ENCODE measurements around the gene KCNS3.

KCNS3 gene

DNA sequence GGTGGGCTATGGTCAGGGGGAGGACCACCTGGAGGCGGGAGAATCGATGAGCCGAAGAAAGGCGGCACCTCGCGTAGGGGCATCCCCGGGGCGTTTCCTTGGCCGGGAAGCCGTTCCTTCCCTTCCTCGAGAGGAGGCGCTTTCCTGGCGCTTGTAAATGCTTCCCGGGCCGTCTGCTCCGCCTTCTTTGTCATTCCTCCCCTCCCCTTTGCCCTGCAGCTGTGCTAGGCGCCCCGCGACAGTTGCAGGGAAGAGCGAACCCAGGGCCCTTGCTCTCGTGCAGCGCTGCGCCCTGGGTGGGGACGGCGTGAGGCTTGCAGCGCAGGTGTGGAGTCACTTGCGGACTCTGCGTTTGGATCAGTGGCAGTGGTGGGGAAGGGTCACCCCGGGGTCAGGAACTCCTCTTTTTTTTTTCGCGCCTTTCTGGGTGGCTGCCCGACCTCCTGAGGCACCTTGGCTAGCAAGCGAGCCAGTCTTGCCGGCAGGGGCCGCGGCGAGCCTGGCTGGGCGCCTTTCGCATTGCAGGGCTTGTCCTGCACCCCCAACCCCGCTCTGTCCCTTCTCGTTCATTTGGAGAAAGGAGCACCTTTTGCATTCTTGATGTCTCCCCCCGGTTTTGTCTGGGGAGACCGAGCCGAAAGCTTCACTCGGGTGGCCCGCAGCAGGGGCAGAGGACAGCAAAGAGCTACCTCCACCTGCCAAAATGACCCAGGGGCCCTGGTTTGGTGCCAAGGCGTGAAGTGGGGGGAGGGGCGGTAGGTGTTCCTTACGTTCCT lies 858 bp downstream of the KCNS3 start:
- peak; percentile 21 to 28 for DNase-seq

DNA sequence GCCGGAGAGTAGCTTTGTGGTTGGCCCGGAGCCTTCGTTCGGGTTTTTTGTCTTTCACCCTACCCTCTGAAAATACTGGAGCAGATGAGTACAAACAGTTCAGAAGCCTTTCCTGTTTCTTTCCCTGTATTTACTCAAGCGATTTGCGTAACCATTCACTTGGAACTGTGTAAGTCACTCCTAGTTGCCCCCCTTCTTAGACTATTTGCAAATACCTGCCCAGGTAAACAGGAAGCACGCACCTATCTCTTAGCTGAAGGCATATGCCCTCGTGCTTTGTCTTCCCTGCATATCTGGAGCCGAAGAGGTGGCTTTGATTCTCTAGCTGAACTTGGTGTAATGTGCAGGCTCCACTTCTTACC lies 1.4 kb downstream of the KCNS3 start:
- DNase-seq = no peak

DNA sequence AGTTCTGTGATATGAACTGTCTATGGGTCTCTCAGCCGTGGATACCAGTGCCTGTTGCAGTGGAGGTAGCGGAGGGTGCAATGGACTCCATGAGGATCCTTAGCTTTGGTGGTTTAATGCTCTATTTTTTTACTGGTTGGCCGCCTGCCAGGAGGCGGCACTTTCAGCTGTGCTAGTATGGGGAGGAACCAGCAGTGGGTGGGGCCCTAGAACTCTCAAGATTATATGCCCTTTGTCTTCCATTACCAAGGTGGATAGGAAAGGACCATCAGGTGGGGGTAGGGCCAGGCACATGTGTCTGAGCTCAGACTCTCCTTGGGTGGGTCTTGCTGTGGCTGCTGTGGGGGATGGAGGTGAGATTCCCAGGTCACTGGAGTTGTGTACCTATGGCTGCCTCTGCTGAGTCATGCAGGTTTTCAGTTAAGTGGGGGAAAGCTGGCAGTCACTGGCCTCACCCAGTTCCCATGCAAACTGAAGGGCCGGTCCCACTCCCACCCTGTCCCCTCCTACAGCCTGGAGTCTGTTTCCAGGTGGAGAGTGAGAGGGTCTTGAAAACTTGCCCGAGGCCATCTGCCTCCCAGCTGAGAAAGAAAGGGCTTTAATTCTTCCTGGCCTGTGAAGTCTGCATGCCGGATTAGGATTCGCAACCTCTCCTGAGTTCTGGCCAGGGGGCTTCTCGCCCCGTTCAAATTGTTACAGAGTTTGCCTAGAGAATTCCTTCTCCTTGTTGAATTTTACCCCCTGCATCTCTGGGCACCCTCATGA lies 14.5 kb downstream of the KCNS3 start:
- DNase-seq = no peak

DNA sequence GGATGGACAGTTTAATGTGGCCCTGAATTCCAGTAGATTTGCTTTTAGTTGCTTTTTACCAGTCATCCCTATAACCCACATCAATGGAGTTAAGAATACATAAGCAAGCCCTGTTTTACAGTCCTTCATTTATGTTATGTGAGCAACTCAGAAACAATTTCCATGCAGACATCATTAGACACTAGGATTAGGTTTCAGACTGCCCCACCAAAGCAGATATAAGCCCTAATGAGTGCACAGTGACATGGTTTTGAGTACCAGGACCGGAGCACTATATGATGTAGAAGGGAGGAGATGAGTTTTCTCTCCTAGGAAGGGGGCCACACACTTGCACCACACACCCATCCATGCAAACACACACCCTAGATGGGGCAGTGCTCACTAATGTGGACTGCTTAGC lies 15.5 kb downstream of the KCNS3 start:
- no peak for DNase-seq

DNA sequence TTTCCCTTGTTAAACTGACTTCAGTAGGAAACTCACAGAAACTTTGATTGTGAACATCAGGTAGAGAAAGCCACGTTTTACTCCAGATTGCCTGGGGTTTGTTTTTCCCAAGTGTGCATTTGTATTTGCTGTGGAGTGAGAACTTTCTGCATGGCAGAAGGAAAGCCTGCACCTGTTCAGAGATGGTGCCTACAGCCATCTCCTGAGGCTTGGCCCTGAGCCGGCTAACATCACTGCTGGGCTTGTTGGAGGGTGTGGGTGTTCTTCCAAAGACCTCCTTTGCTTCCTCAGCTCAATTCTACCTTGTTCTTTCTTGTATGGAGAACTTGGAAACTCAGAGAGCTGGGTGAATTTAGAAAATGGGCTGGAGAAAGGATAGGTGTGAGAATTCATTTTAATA lies 16.1 kb downstream of the KCNS3 start:
- DNase-seq = no peak

DNA sequence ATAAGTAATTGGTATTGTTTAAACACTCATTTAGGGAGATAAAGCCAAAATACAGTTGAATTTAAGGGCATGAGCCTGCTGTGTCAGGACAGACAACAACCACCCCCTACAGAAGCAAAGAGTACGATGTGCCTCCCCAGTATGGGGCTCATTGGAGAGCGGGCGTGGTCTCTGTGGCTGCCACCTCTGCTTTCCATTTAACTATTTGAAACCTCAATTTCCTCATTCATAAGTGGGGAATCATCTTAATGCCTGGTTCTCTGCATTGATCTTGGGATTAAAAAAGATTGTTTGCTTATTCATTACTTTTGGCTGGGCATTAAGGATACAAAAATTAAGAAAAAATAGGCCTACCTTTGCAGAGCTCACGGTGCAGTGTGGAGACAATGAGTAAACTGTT lies 21.4 kb downstream of the KCNS3 start:
- DNase-seq = no peak

DNA sequence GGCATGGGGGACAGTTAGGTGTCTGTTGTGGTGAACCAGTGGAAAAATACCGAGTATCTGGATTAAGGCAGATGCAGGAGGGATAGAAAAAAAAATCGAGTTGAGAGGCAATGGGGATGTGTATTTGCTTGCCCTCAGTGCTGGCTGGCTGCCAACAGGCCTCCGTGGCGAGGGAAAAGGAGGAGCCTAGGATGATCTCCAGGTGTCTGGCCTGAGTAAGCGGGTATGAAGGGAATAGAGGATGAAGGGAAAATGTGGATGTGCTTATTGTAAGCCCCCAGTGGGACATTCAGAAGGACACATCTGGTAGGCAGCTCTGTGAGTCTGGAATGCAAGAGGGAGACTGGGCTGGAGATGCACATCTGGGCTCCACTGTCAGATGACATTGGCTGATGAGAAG lies 22.8 kb downstream of the KCNS3 start:
- DNase-seq = no peak

DNA sequence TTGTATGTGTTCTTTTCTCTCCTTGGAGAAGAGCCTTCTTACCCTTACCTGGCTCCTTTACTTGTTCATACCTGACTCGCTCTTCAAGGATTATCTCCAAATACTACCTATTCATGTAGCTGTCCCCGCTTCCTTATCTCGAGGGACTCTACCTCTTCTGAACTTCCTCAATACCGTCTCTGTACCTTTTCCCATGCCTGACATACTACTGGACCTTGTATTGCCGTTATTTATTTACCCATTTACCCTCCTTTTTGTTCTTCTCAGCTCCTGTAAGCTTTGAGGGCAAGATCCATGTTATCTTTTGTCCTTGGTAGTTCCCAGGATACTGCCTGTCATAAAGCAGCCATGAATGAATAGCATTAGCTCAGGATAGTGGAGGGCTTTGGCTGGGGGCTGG lies 32.5 kb downstream of the KCNS3 start:
- DNase-seq = no peak

DNA sequence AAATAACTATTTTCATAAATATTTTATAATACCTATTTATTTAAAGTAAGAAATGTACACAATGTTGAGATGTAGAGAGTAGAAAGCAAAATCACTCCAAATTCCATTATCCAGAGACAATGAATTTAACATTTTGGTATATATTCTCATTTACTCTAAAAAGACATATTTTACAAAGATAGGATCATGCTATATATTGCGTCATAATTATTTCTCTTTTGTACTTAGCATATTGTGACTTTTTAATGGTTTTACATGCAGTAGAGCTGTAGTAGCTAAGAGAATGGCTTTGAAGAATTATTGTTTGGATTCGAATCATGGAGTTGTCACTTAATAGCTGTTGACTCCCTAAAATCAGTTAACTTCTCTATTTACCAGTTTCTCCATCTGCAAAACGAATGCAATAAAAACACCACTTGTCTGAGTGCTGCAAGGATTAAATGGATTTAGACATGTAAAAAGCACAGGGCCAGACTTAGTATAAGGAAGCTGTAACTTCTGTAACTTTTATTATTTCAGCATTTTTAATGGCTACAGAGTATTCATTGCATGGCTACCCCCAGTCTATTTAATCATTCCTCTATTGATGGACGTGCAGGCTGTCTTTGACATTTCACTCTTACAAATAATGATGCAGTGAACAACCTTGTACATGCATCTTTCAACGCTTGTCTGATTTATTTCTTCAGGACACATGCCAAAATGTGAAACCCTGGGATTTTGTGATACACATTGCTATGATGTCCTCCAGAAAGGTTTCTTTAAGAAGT lies 33.2 kb downstream of the KCNS3 start:
- DNase-seq = no peak

DNA sequence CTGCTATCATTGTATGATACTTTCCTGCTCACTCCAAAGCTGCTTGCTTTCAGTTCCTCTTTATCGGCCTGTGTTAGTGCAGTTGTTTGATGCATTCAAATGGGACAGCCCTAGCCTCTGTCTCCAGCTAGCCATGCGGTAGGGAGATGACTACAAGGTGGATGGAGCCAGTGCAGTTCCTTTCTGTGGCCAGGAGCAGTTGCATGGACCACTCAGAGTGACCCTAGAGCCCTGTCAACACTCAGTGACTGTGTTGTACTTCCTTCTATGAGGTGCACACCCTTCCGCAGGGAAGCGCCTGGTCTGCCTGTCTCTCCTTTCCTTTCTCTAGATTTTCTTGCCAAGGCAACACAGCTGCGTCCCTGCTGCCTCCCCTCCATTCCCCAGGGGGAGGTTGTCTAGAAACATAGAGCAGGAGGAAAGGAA lies 33.8 kb downstream of the KCNS3 start:
- no peak for DNase-seq

DNA sequence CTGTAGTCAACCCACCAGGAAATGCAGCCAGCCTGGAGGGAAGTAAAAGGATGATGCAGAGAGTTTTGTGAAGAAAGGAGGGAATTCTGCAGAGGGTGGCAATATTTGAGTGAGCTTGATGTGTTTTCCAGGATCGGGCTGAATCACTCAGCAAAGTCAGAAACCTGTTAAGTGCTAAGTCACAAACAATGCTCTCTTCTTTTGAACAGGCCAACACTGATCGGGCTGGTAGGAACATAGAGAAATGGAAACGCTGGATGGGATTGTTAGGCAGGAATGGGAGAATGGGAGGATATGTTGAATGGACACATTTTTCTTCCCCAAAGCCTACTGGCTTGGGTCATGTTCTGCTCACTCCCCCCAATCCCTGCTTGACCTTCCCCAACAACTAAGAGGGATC lies 36.6 kb downstream of the KCNS3 start:
- no peak for DNase-seq

DNA sequence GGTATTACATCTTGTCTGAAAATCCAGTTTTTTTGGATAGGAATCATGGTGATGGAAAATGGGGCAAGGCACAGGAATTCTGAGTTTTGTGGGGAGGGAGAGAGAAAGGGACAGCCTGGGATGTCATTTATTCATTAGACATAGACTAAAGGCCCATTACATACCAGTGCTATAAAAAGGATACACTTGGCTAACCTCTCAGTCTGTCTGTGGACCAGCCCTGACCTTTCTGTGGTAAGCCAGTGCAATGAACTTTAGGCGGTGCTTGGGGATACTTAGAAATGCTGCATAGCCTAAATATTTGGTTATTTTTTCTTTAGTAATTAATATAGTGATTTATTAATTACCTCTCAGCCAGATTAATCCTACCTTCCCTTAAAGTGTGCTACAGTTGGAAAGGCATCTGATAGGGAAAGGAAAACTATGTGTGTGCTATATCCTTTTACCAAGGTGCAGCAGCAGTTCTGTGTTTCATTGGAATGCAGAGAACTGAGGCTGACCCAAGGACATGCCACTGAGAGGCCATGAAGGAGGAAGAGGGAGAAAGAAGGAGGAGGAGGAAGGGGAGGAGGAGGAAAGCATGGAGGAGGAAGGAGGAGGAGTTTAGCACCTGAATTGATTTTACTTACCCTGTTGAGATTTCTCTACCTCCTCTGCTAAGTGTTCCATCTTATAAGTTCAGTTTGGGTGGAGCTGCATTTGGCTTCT lies 37.5 kb downstream of the KCNS3 start:
- no peak for DNase-seq

DNA sequence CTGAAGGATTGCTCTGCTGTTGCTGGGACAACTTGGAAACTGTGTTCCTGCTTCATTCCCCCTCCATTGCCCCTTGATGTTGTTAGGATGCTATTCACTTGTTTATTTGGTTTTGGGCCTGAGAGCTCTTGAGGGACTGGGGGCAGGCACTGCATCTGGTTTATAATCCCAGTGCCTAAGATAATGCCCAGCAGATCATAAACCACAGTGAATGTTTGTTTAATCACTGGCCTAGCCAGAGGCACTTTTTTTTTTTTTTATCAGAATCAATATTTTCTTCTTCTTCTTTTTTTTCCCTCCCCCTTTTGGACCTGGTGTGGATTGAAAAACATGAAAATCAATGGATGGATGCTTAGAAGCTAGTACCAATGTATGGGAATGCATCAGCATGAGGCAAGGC lies 38.1 kb downstream of the KCNS3 start:
- no peak for DNase-seq

DNA sequence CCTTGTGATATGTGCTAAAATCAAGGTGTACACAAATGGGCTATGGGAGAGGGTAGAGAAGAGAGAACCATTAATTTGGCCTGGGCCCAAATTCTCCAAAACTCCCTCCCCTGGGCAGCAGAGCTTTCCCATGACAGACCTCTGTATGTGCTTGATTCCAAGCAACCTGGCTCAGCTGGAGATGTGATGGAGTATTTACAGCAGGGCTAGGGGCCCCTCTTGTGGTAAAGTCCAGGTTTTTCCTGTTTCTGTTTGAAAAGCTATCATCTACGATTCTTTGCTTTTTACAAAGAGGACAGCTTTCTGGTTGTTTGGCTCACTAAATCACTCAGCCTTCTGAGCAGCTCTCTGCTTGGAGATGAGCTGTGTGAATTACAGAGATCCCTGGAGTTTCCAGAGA lies 40.3 kb downstream of the KCNS3 start:
- DNase-seq = no peak

DNA sequence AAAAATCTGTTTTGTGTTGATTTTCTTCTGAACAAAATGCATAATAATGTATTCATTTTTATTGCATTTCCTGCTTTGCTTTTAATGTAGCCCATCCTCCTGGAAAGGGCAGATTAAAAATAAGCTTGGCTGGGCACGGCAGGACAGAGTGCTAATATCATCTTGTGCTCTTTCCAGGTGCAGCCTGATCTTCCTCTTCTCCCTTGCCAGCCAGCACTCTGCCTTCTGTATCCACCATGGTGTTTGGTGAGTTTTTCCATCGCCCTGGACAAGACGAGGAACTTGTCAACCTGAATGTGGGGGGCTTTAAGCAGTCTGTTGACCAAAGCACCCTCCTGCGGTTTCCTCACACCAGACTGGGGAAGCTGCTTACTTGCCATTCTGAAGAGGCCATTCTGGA lies 52.3 kb downstream of the KCNS3 start:
- DNase-seq = no peak

DNA sequence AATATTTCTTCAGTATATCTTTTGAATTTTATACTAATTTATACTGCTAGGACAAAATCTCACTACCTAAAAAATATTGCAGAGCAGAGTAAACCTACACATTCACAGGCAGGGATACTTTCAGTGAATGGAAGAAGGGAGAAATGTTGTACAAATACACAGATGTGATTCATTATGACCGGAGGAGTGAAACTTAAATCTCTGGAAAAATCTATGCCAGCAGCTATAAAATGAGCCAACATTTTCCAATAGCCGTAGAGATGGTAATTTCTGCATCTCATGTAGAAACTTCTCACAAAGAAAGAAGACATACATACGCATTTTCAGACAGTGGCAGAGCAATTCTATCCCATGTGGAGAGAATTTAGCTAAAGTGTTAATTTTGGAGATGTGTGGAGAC lies 54.8 kb downstream of the KCNS3 start:
- no peak for DNase-seq

DNA sequence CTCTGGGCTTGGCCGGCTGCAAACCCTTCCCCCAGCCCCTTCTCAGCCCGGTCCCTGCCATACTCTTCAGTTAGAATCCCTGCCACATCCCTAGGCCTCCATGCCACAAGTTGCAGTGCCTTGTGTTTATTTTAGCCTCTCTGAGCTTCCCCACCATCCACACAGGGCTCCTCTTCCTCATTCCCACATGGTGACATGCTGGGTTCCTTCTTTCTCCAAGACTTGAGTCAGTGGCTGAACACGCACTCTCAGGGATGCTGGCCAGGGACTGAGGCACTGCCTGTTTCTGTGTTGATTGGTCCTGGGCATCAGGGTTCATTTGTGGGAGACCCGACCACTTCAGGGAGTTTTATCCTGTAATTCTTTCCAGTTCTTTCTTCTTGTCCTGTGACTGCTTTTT lies 56.3 kb downstream of the KCNS3 start:
- no peak for DNase-seq

DNA sequence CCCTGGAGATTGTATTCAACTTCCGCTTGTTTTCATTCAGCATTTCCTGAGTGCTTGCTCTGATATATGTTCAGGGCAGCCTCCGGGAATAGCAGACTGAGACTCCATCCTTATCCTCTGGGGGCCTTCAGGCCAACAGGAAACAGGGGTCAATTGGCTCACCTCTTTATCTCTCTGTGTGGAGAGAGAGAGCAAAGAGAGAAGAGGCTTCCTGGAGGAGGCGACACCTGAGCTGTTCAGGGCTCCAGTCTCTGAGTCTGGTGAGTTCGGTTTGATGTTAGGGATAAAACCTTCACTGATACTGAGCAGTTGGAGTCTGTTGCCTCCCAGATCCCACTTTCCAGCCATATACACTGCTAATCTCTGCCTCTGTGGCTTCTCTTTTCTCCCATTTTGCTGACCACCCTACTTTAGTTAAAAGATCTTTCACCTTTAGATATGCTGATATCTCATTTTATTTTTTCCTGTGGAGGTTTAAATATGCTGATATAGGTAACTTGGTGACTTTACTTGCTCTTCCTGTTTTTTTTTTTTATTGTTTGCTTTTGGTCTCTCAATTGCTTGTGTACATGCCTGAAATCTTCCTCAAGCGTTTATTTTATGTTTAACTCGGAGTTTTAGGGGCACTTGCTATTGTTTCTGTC lies 56.9 kb downstream of the KCNS3 start:
- DNase-seq = no peak

DNA sequence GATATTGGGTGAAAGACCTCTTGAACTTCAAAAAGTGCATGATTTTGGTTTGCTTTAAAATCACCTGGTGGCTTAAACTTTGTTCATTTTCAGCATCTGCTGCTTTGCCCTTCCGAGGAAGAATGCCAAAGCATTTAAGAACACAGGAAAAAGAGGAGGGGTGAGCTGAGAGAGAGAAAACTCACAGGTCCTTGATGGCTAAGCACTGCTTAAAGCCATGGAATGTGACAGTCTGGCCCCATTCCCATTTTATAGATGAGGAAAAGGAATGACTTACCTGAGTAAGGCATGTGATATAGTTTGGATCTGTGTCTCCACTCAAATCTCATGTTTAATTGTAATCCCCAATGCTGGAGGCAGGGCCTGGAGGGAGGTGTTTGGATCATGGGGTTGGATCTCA lies 58.1 kb downstream of the KCNS3 start:
- no peak for DNase-seq

DNA sequence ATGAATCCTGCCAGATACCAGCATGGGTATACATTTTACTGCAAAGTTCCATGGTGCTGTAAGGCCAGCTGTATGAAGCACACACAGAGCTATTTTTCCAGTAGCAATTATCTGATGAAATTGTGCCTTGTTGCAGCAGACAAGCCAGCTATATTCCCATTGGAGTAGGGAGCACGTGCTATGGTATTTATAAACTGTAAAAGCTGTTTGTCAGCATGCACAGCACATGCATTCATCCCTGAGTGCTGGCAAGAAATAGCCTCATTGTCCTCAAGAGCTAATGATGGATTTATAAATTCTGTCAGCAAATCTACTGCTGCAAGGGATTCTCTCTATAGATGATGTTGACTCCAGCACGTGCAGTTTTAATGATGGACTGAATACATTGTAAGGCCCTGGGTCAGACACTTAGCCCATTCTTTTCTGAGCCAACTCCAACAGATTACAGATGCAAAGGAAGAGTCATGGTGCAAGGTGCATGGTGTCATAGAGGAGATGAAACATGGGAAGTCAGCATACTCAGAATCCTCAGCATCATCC lies 61.7 kb downstream of the KCNS3 start:
- no peak for DNase-seq

DNA sequence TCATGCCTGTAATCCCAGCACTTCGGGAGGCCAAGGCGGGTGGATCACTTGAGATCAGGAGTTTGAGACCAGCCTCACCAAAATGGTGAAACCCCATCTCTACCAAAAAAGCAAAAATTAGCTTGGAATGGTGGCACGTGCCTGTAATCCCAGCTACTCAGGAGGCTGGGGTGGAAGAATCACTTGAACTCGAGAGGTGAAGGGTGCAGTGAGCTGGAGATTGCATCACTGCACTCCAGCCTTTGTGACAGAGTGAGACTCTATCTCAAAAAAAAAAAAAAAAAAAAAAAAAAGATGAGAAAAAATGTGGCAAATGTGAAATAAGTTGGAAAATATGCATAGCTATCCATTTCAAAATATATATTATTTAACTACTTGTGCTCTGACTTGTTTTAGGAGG lies 65.0 kb downstream of the KCNS3 start:
- no peak for DNase-seq

DNA sequence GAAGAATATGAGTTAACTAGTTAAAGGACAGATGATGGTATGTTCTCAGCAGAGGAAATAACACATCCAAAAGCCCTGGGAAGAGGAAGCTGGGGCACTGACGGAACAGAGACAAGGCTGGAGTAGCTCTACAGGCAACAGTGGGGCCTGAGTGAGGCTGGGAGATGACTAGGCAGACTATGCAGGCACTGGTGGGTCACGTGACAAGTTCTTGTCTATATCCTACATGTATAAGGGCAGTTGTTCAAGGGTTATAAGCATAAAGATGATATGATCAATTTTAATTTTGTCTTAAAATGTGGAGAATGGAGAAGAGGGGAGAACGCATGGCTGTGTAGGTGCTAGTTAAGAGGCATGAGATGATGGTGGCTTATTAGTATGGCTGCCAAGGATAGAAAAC lies 68.6 kb downstream of the KCNS3 start:
- no peak for DNase-seq

DNA sequence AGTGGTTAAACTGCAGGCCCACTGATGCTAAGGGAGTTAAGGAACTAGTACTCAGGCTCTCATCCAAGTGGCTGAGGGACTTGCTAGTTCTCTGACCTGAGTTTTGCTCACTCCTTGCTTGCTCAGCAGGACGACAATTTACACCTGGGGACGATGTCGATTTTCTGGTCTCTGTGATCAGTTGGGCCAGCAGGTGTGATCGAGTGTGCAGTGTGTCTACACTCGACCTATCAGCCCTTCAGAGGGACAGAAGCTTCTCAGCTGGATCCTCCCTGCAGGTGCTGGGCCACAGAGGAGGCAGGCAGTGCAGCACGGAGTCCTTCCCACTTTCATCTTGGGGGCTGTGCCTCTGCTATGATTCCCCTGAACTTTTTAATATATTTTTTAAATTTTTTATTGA lies 71.5 kb downstream of the KCNS3 start:
- DNase-seq = no peak
